ENCODE results near the gene B3GALNT1. TPM values are rescaled to one million over a fixed set of nuclear protein-coding genes. Genes with fewer than 3 reads are reported as not detected.

Gene B3GALNT1
- total and polyA plus RNA-seq, 5 donors from 2014 or later: 0.06 to 0.47 TPM; not detected in 3

GRCh38 chr3:161100994-161101393 lies 4.2 kb downstream of the B3GALNT1 start:
- H3K27ac Mint-ChIP-seq: no peak overlapping the region
- Histone ChIP-seq H3K9me3 (ENCODE audit: control insufficient read depth in 2 of 2, low read length in 2 of 2) (no peaks in the 10 kb centered on the region), H3K4me3 (ENCODE audit: low read depth, low read length) (no peak overlapping the region), H3K27me3 (ENCODE audit: control insufficient read depth, insufficient read depth, low read length) (peaks cover 11% of the 10 kb centered on the region), H3K4me1 (ENCODE audit: control insufficient read depth, insufficient read depth, low read length, poor library complexity, severe bottlenecking) (peaks cover 8% of the 10 kb centered on the region), H3K27ac (ENCODE audit: insufficient read depth, low read length, poor library complexity, severe bottlenecking) (no peak overlapping the region), H3K36me3 (ENCODE audit: control insufficient read depth, insufficient read depth, low read length) (no peaks in the 10 kb centered on the region)
- H3K36me3 Mint-ChIP-seq: no peaks in the 10 kb centered on the region
- DNase-seq (no peak), ATAC-seq (ENCODE audit: low read depth in 2 of 2) (no peak)
- peaks cover 31% of the 10 kb centered on the region for H3K27me3 Mint-ChIP-seq
- H3K4me1 Mint-ChIP-seq: peaks cover 0 to 8% (median 0%) of the 10 kb centered on the region in 4 donors
- no peaks in the 10 kb centered on the region for H3K9me3 Mint-ChIP-seq
- no peak overlapping the region for H3K4me3 Mint-ChIP-seq

GRCh38 chr3:161096771-161097367 lies 8.3 kb downstream of the B3GALNT1 start:
- Histone ChIP-seq H3K36me3 (ENCODE audit: control insufficient read depth, insufficient read depth, low read length) (no peaks in the 10 kb centered on the region), H3K4me3 (ENCODE audit: low read depth, low read length) (no peak overlapping the region), H3K9me3 (ENCODE audit: control insufficient read depth in 2 of 2, low read length in 2 of 2) (no peaks in the 10 kb centered on the region), H3K27ac (ENCODE audit: insufficient read depth, low read length, poor library complexity, severe bottlenecking) (no peak overlapping the region), H3K4me1 (ENCODE audit: control insufficient read depth, insufficient read depth, low read length, poor library complexity, severe bottlenecking) (no peaks in the 10 kb centered on the region), H3K27me3 (ENCODE audit: control insufficient read depth, insufficient read depth, low read length) (peaks cover 2% of the 10 kb centered on the region)
- Mint-ChIP-seq H3K27ac (no peak overlapping the region), H3K36me3 (no peaks in the 10 kb centered on the region), H3K4me3 (no peak overlapping the region), H3K27me3 (no peaks in the 10 kb centered on the region), H3K4me1 (no peaks in the 10 kb centered on the region), H3K9me3 (no peaks in the 10 kb centered on the region)
- ATAC-seq (ENCODE audit: low read depth in 2 of 2) (no peak), DNase-seq (peak in 1 of 3 donors; percentile 37)

- no peak for ATAC-seq (ENCODE audit: low read depth in 2 of 2)
- Histone ChIP-seq H3K36me3 (ENCODE audit: control insufficient read depth, insufficient read depth, low read length) (no peaks in the 10 kb centered on the region), H3K4me3 (ENCODE audit: low read depth, low read length) (no peak overlapping the region), H3K27me3 (ENCODE audit: control insufficient read depth, insufficient read depth, low read length) (no peaks in the 10 kb centered on the region), H3K9me3 (ENCODE audit: control insufficient read depth in 2 of 2, low read length in 2 of 2) (no peaks in the 10 kb centered on the region), H3K4me1 (ENCODE audit: control insufficient read depth, insufficient read depth, low read length, poor library complexity, severe bottlenecking) (no peaks in the 10 kb centered on the region), H3K27ac (ENCODE audit: insufficient read depth, low read length, poor library complexity, severe bottlenecking) (no peak overlapping the region)
- H3K4me1 Mint-ChIP-seq: no peaks in the 10 kb centered on the region
- no peak overlapping the region for H3K4me3 Mint-ChIP-seq
- DNase-seq: no peak
- no peak overlapping the region for H3K27ac Mint-ChIP-seq
- no peaks in the 10 kb centered on the region for H3K9me3 Mint-ChIP-seq
- H3K27me3 Mint-ChIP-seq: no peaks in the 10 kb centered on the region
- no peaks in the 10 kb centered on the region for H3K36me3 Mint-ChIP-seq
Observed at GRCh38 chr3:161093895-161094294, 11.3 kb downstream of the B3GALNT1 start.

GRCh38 chr3:161084277-161084676 lies 20.9 kb downstream of the B3GALNT1 start:
- DNase-seq: no peak

GRCh38 chr3:161083131-161083530 lies 22.0 kb downstream of the B3GALNT1 start:
- Mint-ChIP-seq H3K36me3 (no peaks in the 10 kb centered on the region), H3K27ac (peak overlapping the region in 1 of 3 donors; percentile 49), H3K4me3 (no peak overlapping the region), H3K4me1 (no peaks in the 10 kb centered on the region), H3K27me3 (peaks cover under 1% of the 10 kb centered on the region), H3K9me3 (peaks cover 0 to under 1% (median 0%) of the 10 kb centered on the region in 7 donors)
- Histone ChIP-seq H3K27ac (ENCODE audit: insufficient read depth, low read length, poor library complexity, severe bottlenecking) (no peak overlapping the region), H3K4me1 (ENCODE audit: control insufficient read depth, insufficient read depth, low read length, poor library complexity, severe bottlenecking) (no peaks in the 10 kb centered on the region), H3K36me3 (ENCODE audit: control insufficient read depth, insufficient read depth, low read length) (no peaks in the 10 kb centered on the region), H3K9me3 (ENCODE audit: control insufficient read depth in 2 of 2, low read length in 2 of 2) (no peaks in the 10 kb centered on the region), H3K27me3 (ENCODE audit: control insufficient read depth, insufficient read depth, low read length) (no peaks in the 10 kb centered on the region), H3K4me3 (ENCODE audit: low read depth, low read length) (no peak overlapping the region)
- ATAC-seq (ENCODE audit: low read depth in 2 of 2) (no peak), DNase-seq (no peak)

More at GRCh38 chr3:161084277-161084676, 20.9 kb downstream of the B3GALNT1 start:
- no peaks in the 10 kb centered on the region for H3K27me3 ChIP-seq (ENCODE audit: control insufficient read depth, insufficient read depth, low read length)
- peaks cover 0 to 2% (median 0%) of the 10 kb centered on the region in 7 donors for H3K9me3 Mint-ChIP-seq
- H3K4me1 ChIP-seq (ENCODE audit: control insufficient read depth, insufficient read depth, low read length, poor library complexity, severe bottlenecking): no peaks in the 10 kb centered on the region
- no peaks in the 10 kb centered on the region for H3K4me1 Mint-ChIP-seq
- no peak overlapping the region for H3K4me3 Mint-ChIP-seq
- H3K4me3 ChIP-seq (ENCODE audit: low read depth, low read length): no peak overlapping the region
- H3K9me3 ChIP-seq (ENCODE audit: control insufficient read depth in 2 of 2, low read length in 2 of 2): no peaks in the 10 kb centered on the region
- no peak overlapping the region for H3K27ac ChIP-seq (ENCODE audit: insufficient read depth, low read length, poor library complexity, severe bottlenecking)
- H3K36me3 Mint-ChIP-seq: no peaks in the 10 kb centered on the region
- H3K27ac Mint-ChIP-seq: no peak overlapping the region
- ATAC-seq (ENCODE audit: low read depth in 2 of 2): no peak
- H3K27me3 Mint-ChIP-seq: peaks cover 5% of the 10 kb centered on the region
- no peaks in the 10 kb centered on the region for H3K36me3 ChIP-seq (ENCODE audit: control insufficient read depth, insufficient read depth, low read length)

GRCh38 chr3:161082063-161082462 lies 23.1 kb downstream of the B3GALNT1 start:
- DNase-seq (no peak), ATAC-seq (ENCODE audit: low read depth in 2 of 2) (no peak)
- no peaks in the 10 kb centered on the region for H3K9me3 ChIP-seq (ENCODE audit: control insufficient read depth in 2 of 2, low read length in 2 of 2)
- H3K27me3 Mint-ChIP-seq: no peaks in the 10 kb centered on the region
- no peak overlapping the region for H3K4me3 Mint-ChIP-seq
- H3K27ac ChIP-seq (ENCODE audit: insufficient read depth, low read length, poor library complexity, severe bottlenecking): no peak overlapping the region
- no peaks in the 10 kb centered on the region for H3K27me3 ChIP-seq (ENCODE audit: control insufficient read depth, insufficient read depth, low read length)
- H3K36me3 ChIP-seq (ENCODE audit: control insufficient read depth, insufficient read depth, low read length): no peaks in the 10 kb centered on the region
- no peaks in the 10 kb centered on the region for H3K36me3 Mint-ChIP-seq
- H3K4me1 ChIP-seq (ENCODE audit: control insufficient read depth, insufficient read depth, low read length, poor library complexity, severe bottlenecking): no peaks in the 10 kb centered on the region
- no peak overlapping the region for H3K27ac Mint-ChIP-seq
- H3K9me3 Mint-ChIP-seq: no peaks in the 10 kb centered on the region
- H3K4me3 ChIP-seq (ENCODE audit: low read depth, low read length): no peak overlapping the region
- no peaks in the 10 kb centered on the region for H3K4me1 Mint-ChIP-seq

GRCh38 chr3:161081633-161082032 lies 23.5 kb downstream of the B3GALNT1 start:
- H3K36me3 Mint-ChIP-seq: no peaks in the 10 kb centered on the region
- no peak overlapping the region for H3K27ac Mint-ChIP-seq
- no peak for ATAC-seq (ENCODE audit: low read depth in 2 of 2)
- Histone ChIP-seq H3K36me3 (ENCODE audit: control insufficient read depth, insufficient read depth, low read length) (no peaks in the 10 kb centered on the region), H3K9me3 (ENCODE audit: control insufficient read depth in 2 of 2, low read length in 2 of 2) (no peaks in the 10 kb centered on the region), H3K27me3 (ENCODE audit: control insufficient read depth, insufficient read depth, low read length) (no peaks in the 10 kb centered on the region), H3K4me1 (ENCODE audit: control insufficient read depth, insufficient read depth, low read length, poor library complexity, severe bottlenecking) (no peaks in the 10 kb centered on the region), H3K27ac (ENCODE audit: insufficient read depth, low read length, poor library complexity, severe bottlenecking) (no peak overlapping the region), H3K4me3 (ENCODE audit: low read depth, low read length) (no peak overlapping the region)
- no peak for DNase-seq
- H3K4me1 Mint-ChIP-seq: no peaks in the 10 kb centered on the region
- no peaks in the 10 kb centered on the region for H3K27me3 Mint-ChIP-seq
- no peaks in the 10 kb centered on the region for H3K9me3 Mint-ChIP-seq
- H3K4me3 Mint-ChIP-seq: no peak overlapping the region

GRCh38 chr3:161073181-161073580 lies 32.0 kb downstream of the B3GALNT1 start:
- Histone ChIP-seq H3K9me3 (ENCODE audit: control insufficient read depth in 2 of 2, low read length in 2 of 2) (no peaks in the 10 kb centered on the region), H3K27me3 (ENCODE audit: control insufficient read depth, insufficient read depth, low read length) (no peaks in the 10 kb centered on the region), H3K4me3 (ENCODE audit: low read depth, low read length) (no peak overlapping the region), H3K27ac (ENCODE audit: insufficient read depth, low read length, poor library complexity, severe bottlenecking) (no peak overlapping the region), H3K4me1 (ENCODE audit: control insufficient read depth, insufficient read depth, low read length, poor library complexity, severe bottlenecking) (no peaks in the 10 kb centered on the region), H3K36me3 (ENCODE audit: control insufficient read depth, insufficient read depth, low read length) (no peaks in the 10 kb centered on the region)
- no peaks in the 10 kb centered on the region for H3K9me3 Mint-ChIP-seq
- ATAC-seq (ENCODE audit: low read depth in 2 of 2) (no peak), DNase-seq (no peak)
- no peak overlapping the region for H3K27ac Mint-ChIP-seq
- H3K4me3 Mint-ChIP-seq: no peak overlapping the region
- H3K4me1 Mint-ChIP-seq: no peaks in the 10 kb centered on the region
- H3K27me3 Mint-ChIP-seq: peaks cover 4% of the 10 kb centered on the region
- H3K36me3 Mint-ChIP-seq: no peaks in the 10 kb centered on the region
